ENCODE data around the gene PTPRM. TPM values are rescaled to one million over a fixed set of nuclear protein-coding genes. Genes with fewer than 3 reads are reported as not detected.

The PTPRM gene
- total RNA-seq, 4 donors from 2014 or later: 62.7 to 94.0 (median 76.0) TPM

GRCh38 chr18:8319798-8320489 is 752.8 kb downstream of the PTPRM start:
- Histone ChIP-seq H3K36me3 (peaks cover 0 to 20% (median 9%) of the 10 kb centered on the region in 4 donors), H3K27me3 (no peaks in the 10 kb centered on the region), H3K27ac (replicated peaks in 1 of 4) (no peak overlapping the region), H3K4me1 (no peaks in the 10 kb centered on the region), H3K4me3 (no peak overlapping the region), H3K9me3 (no peaks in the 10 kb centered on the region)
- WGBS: 81% methylated on average over 6 of the region's 6 CpGs
- TF ChIP-seq POLR2A (IDR thresholded peaks at IDR 0.05; ENCODE audit: low read depth) (no peak), POLR2AphosphoS5 (IDR thresholded peaks at IDR 0.05) (no peak), EP300 (IDR thresholded peaks at IDR 0.05) (no peak), CTCF (IDR thresholded peaks at IDR 0.05) (no peak)
- intact Hi-C loops (cut with DNase I): no loop called here
- no peak for DNase-seq (ENCODE audit: extremely low spot score)

- Histone ChIP-seq H3K27me3 (no peaks in the 10 kb centered on the region), H3K4me3 (no peak overlapping the region)
These were observed 755.4 kb downstream of the PTPRM start for GRCh38 chr18:8322486-8322885.

GRCh38 chr18:8324343-8325065 is 757.4 kb downstream of the PTPRM start:
- 93% methylated on average over 3 of the region's 3 CpGs for WGBS
- intact Hi-C loops (cut with DNase I): no loop called here

More at GRCh38 chr18:8322486-8322885, 755.4 kb downstream of the PTPRM start:
- intact Hi-C loops (cut with DNase I): no loop called here
- peaks cover 0 to 5% (median 1%) of the 10 kb centered on the region in 4 donors for H3K4me1 ChIP-seq
- H3K9me3 ChIP-seq: no peaks in the 10 kb centered on the region
- 78% methylated on average over 2 of the region's 2 CpGs for WGBS
- H3K27ac ChIP-seq (replicated peaks in 1 of 4): no peak overlapping the region
- no peak for DNase-seq (ENCODE audit: extremely low spot score)
- H3K36me3 ChIP-seq: peaks cover 0 to 8% (median 4%) of the 10 kb centered on the region in 4 donors
- TF ChIP-seq CTCF (IDR thresholded peaks at IDR 0.05): no peak
- TF ChIP-seq EP300 (IDR thresholded peaks at IDR 0.05): no peak
- TF ChIP-seq POLR2A (IDR thresholded peaks at IDR 0.05; ENCODE audit: low read depth): no peak
- TF ChIP-seq POLR2AphosphoS5 (IDR thresholded peaks at IDR 0.05): no peak

GRCh38 chr18:8326763-8327394 is 759.8 kb downstream of the PTPRM start:
- H3K9me3 ChIP-seq: no peaks in the 10 kb centered on the region
- no peak overlapping the region for H3K27ac ChIP-seq (replicated peaks in 1 of 4)
- H3K4me3 ChIP-seq: no peak overlapping the region

More at GRCh38 chr18:8324343-8325065, 757.4 kb downstream of the PTPRM start:
- no peak overlapping the region for H3K4me3 ChIP-seq
- no peaks in the 10 kb centered on the region for H3K27me3 ChIP-seq
- H3K36me3 ChIP-seq: peaks cover 0 to 8% (median 4%) of the 10 kb centered on the region in 4 donors
- no peak for DNase-seq (ENCODE audit: extremely low spot score)
- H3K27ac ChIP-seq (replicated peaks in 1 of 4): no peak overlapping the region
- no peak for TF ChIP-seq EP300 (IDR thresholded peaks at IDR 0.05)
- no peak for TF ChIP-seq POLR2AphosphoS5 (IDR thresholded peaks at IDR 0.05)
- TF ChIP-seq POLR2A (IDR thresholded peaks at IDR 0.05; ENCODE audit: low read depth): no peak
- no peak for TF ChIP-seq CTCF (IDR thresholded peaks at IDR 0.05)
- no peaks in the 10 kb centered on the region for H3K9me3 ChIP-seq
- H3K4me1 ChIP-seq: peaks cover 0 to 25% (median 20%) of the 10 kb centered on the region in 4 donors

More at GRCh38 chr18:8326763-8327394, 759.8 kb downstream of the PTPRM start:
- WGBS: 94% methylated on average over 1 of the region's 1 CpG
- DNase-seq (ENCODE audit: extremely low spot score): no peak
- intact Hi-C loops (cut with DNase I): no loop called here
- peaks cover 0 to 4% (median 0%) of the 10 kb centered on the region in 4 donors for H3K36me3 ChIP-seq
- peaks cover 0 to 25% (median 20%) of the 10 kb centered on the region in 4 donors for H3K4me1 ChIP-seq
- no peak for TF ChIP-seq POLR2AphosphoS5 (IDR thresholded peaks at IDR 0.05)
- TF ChIP-seq POLR2A (IDR thresholded peaks at IDR 0.05; ENCODE audit: low read depth): no peak
- no peak for TF ChIP-seq CTCF (IDR thresholded peaks at IDR 0.05)
- no peak for TF ChIP-seq EP300 (IDR thresholded peaks at IDR 0.05)
- no peaks in the 10 kb centered on the region for H3K27me3 ChIP-seq

Measured in esophagus muscularis mucosa (tissue), 4 donors.